ENCODE data around the gene ARL5A. TPM values are rescaled to one million over a fixed set of nuclear protein-coding genes. Genes with fewer than 3 reads are reported as not detected.

The ARL5A gene
- total and polyA plus RNA-seq, 9 of the 15 experiments (the other 6 are each of a cell fraction or from before 2014, with no cell fraction given), result 16.3 to 117 (median 88.4) TPM

DNA sequence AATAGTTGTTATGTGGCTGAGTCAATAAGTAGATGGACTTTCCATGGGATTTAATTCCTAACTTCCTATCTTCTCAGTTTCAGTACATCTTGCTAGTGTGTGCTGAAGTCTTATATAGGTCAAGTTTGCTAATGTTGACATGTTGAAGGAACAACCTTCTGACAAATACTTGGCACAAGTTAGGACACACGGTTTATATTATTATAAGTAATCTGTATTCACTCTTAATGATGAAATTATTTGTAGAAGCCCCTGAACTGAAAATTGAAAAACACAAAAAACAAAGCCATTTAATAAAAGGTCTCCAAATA, 19.2 kb downstream of the ARL5A start (continued):
- TF ChIP-seq, protein P1, sequence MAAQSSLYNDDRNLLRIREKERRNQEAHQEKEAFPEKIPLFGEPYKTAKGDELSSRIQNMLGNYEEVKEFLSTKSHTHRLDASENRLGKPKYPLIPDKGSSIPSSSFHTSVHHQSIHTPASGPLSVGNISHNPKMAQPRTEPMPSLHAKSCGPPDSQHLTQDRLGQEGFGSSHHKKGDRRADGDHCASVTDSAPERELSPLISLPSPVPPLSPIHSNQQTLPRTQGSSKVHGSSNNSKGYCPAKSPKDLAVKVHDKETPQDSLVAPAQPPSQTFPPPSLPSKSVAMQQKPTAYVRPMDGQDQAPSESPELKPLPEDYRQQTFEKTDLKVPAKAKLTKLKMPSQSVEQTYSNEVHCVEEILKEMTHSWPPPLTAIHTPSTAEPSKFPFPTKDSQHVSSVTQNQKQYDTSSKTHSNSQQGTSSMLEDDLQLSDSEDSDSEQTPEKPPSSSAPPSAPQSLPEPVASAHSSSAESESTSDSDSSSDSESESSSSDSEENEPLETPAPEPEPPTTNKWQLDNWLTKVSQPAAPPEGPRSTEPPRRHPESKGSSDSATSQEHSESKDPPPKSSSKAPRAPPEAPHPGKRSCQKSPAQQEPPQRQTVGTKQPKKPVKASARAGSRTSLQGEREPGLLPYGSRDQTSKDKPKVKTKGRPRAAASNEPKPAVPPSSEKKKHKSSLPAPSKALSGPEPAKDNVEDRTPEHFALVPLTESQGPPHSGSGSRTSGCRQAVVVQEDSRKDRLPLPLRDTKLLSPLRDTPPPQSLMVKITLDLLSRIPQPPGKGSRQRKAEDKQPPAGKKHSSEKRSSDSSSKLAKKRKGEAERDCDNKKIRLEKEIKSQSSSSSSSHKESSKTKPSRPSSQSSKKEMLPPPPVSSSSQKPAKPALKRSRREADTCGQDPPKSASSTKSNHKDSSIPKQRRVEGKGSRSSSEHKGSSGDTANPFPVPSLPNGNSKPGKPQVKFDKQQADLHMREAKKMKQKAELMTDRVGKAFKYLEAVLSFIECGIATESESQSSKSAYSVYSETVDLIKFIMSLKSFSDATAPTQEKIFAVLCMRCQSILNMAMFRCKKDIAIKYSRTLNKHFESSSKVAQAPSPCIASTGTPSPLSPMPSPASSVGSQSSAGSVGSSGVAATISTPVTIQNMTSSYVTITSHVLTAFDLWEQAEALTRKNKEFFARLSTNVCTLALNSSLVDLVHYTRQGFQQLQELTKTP (IDR thresholded peaks at IDR 0.05; ENCODE audit: low read depth in 1 of 2, partially characterized antibody in 2 of 2), result no peak
- TF ChIP-seq, protein P2, sequence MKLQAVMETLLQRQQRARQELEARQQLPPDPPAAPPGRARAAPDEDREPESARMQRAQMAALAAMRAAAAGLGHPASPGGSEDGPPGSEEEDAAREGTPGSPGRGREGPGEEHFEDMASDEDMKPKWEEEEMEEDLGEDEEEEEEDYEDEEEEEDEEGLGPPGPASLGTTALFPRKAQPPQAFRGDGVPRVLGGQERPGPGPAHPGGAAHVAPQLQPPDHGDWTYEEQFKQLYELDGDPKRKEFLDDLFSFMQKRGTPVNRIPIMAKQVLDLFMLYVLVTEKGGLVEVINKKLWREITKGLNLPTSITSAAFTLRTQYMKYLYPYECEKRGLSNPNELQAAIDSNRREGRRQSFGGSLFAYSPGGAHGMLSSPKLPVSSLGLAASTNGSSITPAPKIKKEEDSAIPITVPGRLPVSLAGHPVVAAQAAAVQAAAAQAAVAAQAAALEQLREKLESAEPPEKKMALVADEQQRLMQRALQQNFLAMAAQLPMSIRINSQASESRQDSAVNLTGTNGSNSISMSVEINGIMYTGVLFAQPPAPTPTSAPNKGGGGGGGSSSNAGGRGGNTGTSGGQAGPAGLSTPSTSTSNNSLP (IDR thresholded peaks at IDR 0.05; ENCODE audit: borderline replicate concordance, low read depth, low read length), result no peak
- TF ChIP-seq SPI1 (IDR thresholded peaks at IDR 0.05; ENCODE audit: borderline replicate concordance, low read depth, low read length), result no peak

All from K562 (cell line).